Peyer's patch (tissue), 4 donors: ENCODE measurements around the gene LYZL1. TPM values are rescaled to one million over a fixed set of nuclear protein-coding genes. Genes with fewer than 3 reads are reported as not detected.
"Not testable (repeated sequence)": the region's sequence is repeated elsewhere in the genome, so short reads cannot be mapped to it uniquely, and the experiment has no call there.

Experiments used
- DNase-seq, 3 donors: peaks; one replicate each; pipeline ENCODE4 v3.0.0-alpha.2; 2017 to 2019
- H3K27ac ChIP-seq, 4 donors: fragments of 200-600 bp; sonication (generic); one replicate each; pipeline ENCODE4 v1.5.1; 2016 to 2019
- H3K27me3 ChIP-seq, 2 donors: fragments of 200-600 bp; sonication (generic); one replicate each; pipeline ENCODE4 v1.5.1; 2019
- H3K36me3 ChIP-seq, 3 donors: fragments of 200-600 bp; sonication (generic); one replicate each; pipeline ENCODE4 v1.5.1; 2016 to 2019
- H3K4me1 ChIP-seq, 4 donors: fragments of 200-600 bp; sonication (generic); one replicate each; pipeline ENCODE4 v1.5.1; 2016 to 2019
- H3K4me3 ChIP-seq, 4 donors: fragments of 200-600 bp; sonication (generic); 1 replicate in 3 of 4; 2 replicates in 1 of 4; pipeline ENCODE4 v1.5.1; 2016 to 2019; ENCODE audit warnings: mild to moderate bottlenecking in 1 of 4
- H3K9me3 ChIP-seq, 4 donors: fragments of 200-600 bp; sonication (generic); one replicate each; pipeline ENCODE4 v1.5.1; 2016 to 2019; ENCODE audit warnings: mild to moderate bottlenecking in 1 of 4
- CTCF ChIP-seq, 6 experiments: fragments of 450-650 bp in 4 of 6; fragments of 200-600 bp in 2 of 6; sonication (generic) in 1 of 6; IDR thresholded peaks; one replicate each; pipeline ENCODE4 v1.5.1; 2017 to 2019; ENCODE audit warnings: antibody characterized with exemption in 6 of 6, mild to moderate bottlenecking in 3 of 6, moderate library complexity in 1 of 6
- POLR2A ChIP-seq, 2 donors: fragments of 450-650 bp; IDR thresholded peaks; one replicate each; pipeline ENCODE4 v1.5.1; 2017; ENCODE audit warnings: antibody characterized with exemption in 2 of 2, mild to moderate bottlenecking in 2 of 2, moderate library complexity in 2 of 2
- total RNA-seq, 4 donors: library from RNA; depleted of rRNA; stranded (reverse); fragments of >200 nt; gene quantifications; one replicate each; pipeline ENCODE4 v1.1.0, GENCODE V29; 2016

LYZL1 gene
- not detected for total RNA-seq

DNA sequence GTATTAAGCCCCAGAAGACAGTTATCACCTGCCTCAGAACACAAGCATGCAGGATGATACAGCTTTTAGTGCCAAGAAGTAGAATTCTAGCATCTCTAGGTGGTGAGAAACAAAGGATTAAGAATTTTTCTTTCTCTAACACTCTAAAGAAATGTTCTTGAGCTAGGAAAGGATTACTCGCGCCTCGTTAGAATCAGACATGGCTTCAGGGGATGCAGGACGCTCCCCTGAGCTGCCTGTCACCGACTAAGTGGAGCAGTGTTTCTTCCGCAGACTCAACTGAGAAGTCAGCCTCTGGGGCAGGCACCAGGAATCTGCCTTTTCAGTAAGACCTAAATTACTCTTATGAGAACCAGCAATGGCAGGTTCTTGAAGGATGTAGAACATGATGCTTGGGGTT, at the start of gene LYZL1:
Gene LYZL1 (plus strand): TSS at position 165 of the 400 bp plus-strand sequence. CDS start 2,798 bp downstream, outside the sequence.
- H3K9me3 ChIP-seq, H3K36me3 ChIP-seq, H3K27ac ChIP-seq, H3K27me3 ChIP-seq, H3K4me1 ChIP-seq, DNase-seq, H3K4me3 ChIP-seq: not testable (repeated sequence)

DNA sequence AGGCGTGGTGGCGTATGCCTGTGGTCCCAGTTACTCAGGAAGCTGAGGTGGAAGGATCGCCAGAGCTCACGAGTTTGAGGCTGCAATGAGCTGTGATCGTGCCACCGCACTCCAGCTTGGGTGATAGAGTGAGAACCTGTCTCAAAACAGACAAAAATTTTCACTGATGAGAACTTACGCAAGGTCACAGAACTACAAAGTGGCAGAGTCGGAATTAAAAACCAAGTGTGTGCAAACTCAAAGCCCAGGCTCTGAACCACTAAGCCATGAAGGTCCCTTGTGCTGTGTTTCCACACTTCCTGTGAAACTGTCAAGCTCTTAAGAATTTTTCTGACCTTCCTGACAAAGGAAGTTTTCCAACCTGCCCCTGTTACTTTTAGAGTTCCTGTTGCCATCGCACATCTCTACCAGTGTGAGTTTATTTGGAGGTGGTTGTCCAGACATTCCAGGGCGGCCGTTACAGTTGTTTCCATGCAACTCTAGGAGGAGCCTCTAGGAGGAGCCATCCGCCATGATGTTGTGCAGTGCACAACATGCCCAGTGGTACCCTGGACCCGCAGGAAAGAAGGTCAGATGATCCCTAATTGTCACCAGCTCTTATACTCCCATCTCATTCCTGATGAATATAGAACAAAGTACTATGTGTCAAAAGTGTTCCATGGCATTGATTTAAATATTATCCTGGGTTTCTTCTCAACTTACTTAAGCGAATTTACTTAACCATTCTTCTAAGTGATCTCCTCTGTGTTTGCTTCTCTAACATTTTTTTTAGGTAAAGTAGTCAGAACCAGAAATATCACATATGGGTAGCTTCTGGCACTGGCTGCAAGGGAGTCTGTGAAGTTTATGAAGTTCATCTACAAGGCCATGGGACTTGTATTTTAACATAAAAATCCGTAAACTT, 49.0 kb upstream of the LYZL1 start:
- Histone ChIP-seq H3K4me3 (no peak overlapping the region), H3K4me1 (no peaks in the 10 kb centered on the region), H3K36me3 (no peaks in the 10 kb centered on the region), H3K9me3 (no peaks in the 10 kb centered on the region), H3K27ac (no peak overlapping the region), H3K27me3 (no peaks in the 10 kb centered on the region)
- no peak for TF ChIP-seq CTCF (IDR thresholded peaks at IDR 0.05)
- TF ChIP-seq POLR2A (IDR thresholded peaks at IDR 0.05) = no peak
- no peak for DNase-seq

GRCh38 chr10:29240986-29241660, 47.7 kb upstream of the LYZL1 start:
- no peak overlapping the region for H3K27ac ChIP-seq
- no peak overlapping the region for H3K4me3 ChIP-seq
- H3K9me3 ChIP-seq = no peaks in the 10 kb centered on the region
- TF ChIP-seq CTCF (IDR thresholded peaks at IDR 0.05) (no peak), POLR2A (IDR thresholded peaks at IDR 0.05) (no peak)
- no peaks in the 10 kb centered on the region for H3K27me3 ChIP-seq
- no peaks in the 10 kb centered on the region for H3K4me1 ChIP-seq
- no peak for DNase-seq
- H3K36me3 ChIP-seq = no peaks in the 10 kb centered on the region

DNA sequence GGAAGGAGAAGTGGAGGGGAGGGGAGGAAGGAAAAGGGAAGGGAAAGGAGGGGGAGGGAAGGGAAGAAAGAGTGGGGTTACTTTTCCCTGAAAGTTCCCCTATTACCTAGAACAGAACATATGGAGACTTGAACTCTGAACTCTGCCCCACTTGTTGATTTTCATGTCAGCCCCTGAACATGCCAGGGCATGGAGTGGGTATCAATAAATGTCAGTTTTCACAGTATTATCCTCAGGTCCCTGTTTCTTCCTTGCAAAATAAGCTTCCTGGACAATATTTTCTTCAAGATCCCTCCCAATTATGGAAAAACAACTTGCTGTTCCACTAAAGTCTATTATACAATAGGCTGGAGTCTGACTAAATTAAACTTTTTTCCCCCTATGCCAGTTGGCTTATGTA, 46.9 kb upstream of the LYZL1 start:
- TF ChIP-seq POLR2A (IDR thresholded peaks at IDR 0.05) (no peak), CTCF (IDR thresholded peaks at IDR 0.05) (no peak)
- no peak overlapping the region for H3K27ac ChIP-seq
- no peak overlapping the region for H3K4me3 ChIP-seq
- no peaks in the 10 kb centered on the region for H3K4me1 ChIP-seq
- H3K36me3 ChIP-seq = no peaks in the 10 kb centered on the region
- H3K9me3 ChIP-seq = no peaks in the 10 kb centered on the region
- no peak for DNase-seq
- H3K27me3 ChIP-seq = no peaks in the 10 kb centered on the region

DNA sequence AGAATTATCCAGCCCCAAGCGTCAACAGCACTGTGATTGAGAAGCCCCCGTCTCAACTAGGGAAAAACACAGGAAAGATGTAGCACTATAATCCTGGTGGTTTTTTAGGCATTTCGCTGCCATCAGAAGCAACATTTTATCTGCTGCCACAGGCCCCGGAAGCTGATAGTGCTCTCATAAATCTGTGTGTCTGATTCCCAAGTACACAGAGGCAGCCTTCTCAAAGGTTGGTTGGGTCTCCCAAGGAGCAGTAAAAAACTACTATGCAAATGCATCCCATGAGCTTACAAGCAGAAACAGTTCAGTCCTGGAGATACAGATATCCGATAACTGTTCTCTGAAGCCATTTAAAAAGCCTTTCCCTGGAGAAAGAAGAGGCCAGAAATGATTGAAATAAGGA, 45.8 kb upstream of the LYZL1 start:
- no peak overlapping the region for H3K4me3 ChIP-seq
- no peaks in the 10 kb centered on the region for H3K27me3 ChIP-seq
- H3K27ac ChIP-seq = no peak overlapping the region
- no peaks in the 10 kb centered on the region for H3K36me3 ChIP-seq
- no peak for DNase-seq
- H3K4me1 ChIP-seq = no peaks in the 10 kb centered on the region
- TF ChIP-seq POLR2A (IDR thresholded peaks at IDR 0.05) = no peak
- no peak for TF ChIP-seq CTCF (IDR thresholded peaks at IDR 0.05)
- no peaks in the 10 kb centered on the region for H3K9me3 ChIP-seq

DNA sequence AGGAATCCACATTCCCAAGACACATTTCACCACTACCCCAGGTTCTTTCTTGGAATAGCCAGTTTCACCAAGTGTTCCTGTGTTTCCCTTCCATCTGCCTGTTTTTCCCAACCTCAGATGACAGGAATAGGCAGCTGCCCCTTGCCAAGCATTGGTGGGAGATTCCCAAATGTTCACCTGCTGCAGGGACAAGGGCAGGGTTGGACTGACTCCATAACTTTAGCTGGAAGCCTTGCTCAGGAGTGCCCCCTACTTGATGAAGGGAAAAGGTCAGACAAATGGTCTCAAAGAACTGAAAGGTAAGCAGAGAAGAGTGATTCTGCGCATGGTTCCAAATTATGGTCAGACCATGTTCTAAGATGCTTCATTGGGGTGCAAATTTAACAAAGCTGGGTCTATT, 45.1 kb upstream of the LYZL1 start:
- no peaks in the 10 kb centered on the region for H3K36me3 ChIP-seq
- H3K27me3 ChIP-seq = no peaks in the 10 kb centered on the region
- no peaks in the 10 kb centered on the region for H3K9me3 ChIP-seq
- H3K4me1 ChIP-seq = no peaks in the 10 kb centered on the region
- no peak for DNase-seq
- no peak for TF ChIP-seq POLR2A (IDR thresholded peaks at IDR 0.05)
- no peak for TF ChIP-seq CTCF (IDR thresholded peaks at IDR 0.05)
- H3K4me3 ChIP-seq = no peak overlapping the region
- H3K27ac ChIP-seq = no peak overlapping the region
